ENCODE measurements around the gene BRCA2. TPM values are rescaled to one million over a fixed set of nuclear protein-coding genes. Genes with fewer than 3 reads are reported as not detected.
A peak's percentile ranks its signal among the peaks of the same experiment; 100 is the strongest.

BRCA2 gene
- total RNA-seq, 1 donor from 2014 or later = 3.9 TPM

DNA sequence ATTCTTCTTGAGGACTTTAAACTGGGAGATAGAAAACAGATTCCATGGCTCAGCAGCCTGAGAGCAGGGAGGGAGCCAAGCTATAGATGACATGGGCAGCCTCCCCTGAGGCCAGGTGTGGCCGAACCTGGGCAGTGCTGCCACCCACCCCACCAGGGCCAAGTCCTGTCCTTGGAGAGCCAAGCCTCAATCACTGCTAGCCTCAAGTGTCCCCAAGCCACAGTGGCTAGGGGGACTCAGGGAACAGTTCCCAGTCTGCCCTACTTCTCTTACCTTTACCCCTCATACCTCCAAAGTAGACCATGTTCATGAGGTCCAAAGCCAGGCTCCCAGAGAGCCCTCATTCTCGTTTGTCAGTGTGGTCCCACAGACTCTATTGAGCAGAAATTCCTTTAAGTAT lies 104.6 kb downstream of the BRCA2 start:
- no peak for DNase-seq (ENCODE audit: extremely low spot score in 2 of 2)
- H3K4me3 ChIP-seq = no peak overlapping the region
- no peaks in the 10 kb centered on the region for H3K4me1 ChIP-seq
- TF ChIP-seq POLR2AphosphoS5 (IDR thresholded peaks at IDR 0.05; ENCODE audit: insufficient read depth in 1 of 2, low read depth in 1 of 2) (no peak), POLR2A (IDR thresholded peaks at IDR 0.05) (no peak)
- TF ChIP-seq, protein P1, sequence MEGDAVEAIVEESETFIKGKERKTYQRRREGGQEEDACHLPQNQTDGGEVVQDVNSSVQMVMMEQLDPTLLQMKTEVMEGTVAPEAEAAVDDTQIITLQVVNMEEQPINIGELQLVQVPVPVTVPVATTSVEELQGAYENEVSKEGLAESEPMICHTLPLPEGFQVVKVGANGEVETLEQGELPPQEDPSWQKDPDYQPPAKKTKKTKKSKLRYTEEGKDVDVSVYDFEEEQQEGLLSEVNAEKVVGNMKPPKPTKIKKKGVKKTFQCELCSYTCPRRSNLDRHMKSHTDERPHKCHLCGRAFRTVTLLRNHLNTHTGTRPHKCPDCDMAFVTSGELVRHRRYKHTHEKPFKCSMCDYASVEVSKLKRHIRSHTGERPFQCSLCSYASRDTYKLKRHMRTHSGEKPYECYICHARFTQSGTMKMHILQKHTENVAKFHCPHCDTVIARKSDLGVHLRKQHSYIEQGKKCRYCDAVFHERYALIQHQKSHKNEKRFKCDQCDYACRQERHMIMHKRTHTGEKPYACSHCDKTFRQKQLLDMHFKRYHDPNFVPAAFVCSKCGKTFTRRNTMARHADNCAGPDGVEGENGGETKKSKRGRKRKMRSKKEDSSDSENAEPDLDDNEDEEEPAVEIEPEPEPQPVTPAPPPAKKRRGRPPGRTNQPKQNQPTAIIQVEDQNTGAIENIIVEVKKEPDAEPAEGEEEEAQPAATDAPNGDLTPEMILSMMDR (IDR thresholded peaks at IDR 0.05) = no peak
- no peaks in the 10 kb centered on the region for H3K36me3 ChIP-seq
- no peaks in the 10 kb centered on the region for H3K9me3 ChIP-seq
- intact Hi-C loops (cut with DNase I) = no loop called here
- H3K27ac ChIP-seq = no peak overlapping the region
- no peaks in the 10 kb centered on the region for H3K27me3 ChIP-seq

DNA sequence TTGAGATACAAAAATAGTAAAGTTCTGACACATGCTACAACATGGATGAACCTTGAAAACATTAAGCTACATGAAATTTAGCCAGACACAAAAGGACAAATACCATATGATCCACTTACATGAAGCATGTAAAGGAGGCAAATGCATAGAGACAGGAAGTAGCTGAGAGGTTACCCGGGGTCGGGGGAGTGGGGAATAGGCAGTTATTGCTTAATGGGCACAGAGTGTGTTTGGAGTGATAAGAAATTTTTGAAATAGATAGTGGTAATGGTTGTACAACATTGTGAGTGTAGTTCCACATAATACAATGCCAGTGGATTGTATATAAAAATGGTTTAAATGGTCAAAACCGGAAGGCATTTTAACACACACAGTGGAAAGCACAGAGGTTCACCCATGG lies 108.3 kb downstream of the BRCA2 start:
- Histone ChIP-seq H3K36me3 (no peaks in the 10 kb centered on the region), H3K9me3 (no peaks in the 10 kb centered on the region), H3K4me1 (peaks cover 24% of the 10 kb centered on the region), H3K27ac (no peak overlapping the region), H3K27me3 (no peaks in the 10 kb centered on the region), H3K4me3 (no peak overlapping the region)
- intact Hi-C loops (cut with DNase I) = no loop called here
- TF ChIP-seq POLR2AphosphoS5 (IDR thresholded peaks at IDR 0.05; ENCODE audit: insufficient read depth in 1 of 2, low read depth in 1 of 2) = no peak
- no peak for DNase-seq (ENCODE audit: extremely low spot score in 2 of 2)

DNA sequence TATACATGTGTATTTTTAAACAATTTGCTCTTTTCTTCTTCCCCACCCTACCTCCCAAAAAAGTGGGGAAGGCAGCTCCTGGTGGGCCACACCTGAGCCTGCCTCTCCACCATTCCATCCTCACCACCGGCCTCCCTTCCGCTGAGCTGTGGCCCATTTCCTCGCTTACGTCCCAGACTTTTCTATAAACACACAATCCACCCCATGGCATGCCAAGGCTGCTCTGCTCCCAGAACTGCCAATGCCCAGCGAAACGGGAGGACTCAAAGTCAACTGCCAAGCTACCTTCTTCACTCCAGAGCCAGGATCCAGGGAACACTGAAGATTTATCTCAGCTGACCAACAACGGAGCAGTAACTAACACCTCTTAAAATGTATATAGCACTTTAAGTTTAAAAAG lies 109.8 kb downstream of the BRCA2 start:
- H3K36me3 ChIP-seq = no peaks in the 10 kb centered on the region
- no peak overlapping the region for H3K4me3 ChIP-seq
- no peak overlapping the region for H3K27ac ChIP-seq
- intact Hi-C loops (cut with DNase I) = no loop called here
- H3K4me1 ChIP-seq = peaks cover 31% of the 10 kb centered on the region
- H3K27me3 ChIP-seq = no peaks in the 10 kb centered on the region
- TF ChIP-seq POLR2AphosphoS5 (IDR thresholded peaks at IDR 0.05; ENCODE audit: insufficient read depth in 1 of 2, low read depth in 1 of 2) (no peak), POLR2A (IDR thresholded peaks at IDR 0.05) (no peak)
- TF ChIP-seq, protein P1 (IDR thresholded peaks at IDR 0.05) = no peak
- DNase-seq (ENCODE audit: extremely low spot score in 2 of 2) = no peak
- no peaks in the 10 kb centered on the region for H3K9me3 ChIP-seq

DNA sequence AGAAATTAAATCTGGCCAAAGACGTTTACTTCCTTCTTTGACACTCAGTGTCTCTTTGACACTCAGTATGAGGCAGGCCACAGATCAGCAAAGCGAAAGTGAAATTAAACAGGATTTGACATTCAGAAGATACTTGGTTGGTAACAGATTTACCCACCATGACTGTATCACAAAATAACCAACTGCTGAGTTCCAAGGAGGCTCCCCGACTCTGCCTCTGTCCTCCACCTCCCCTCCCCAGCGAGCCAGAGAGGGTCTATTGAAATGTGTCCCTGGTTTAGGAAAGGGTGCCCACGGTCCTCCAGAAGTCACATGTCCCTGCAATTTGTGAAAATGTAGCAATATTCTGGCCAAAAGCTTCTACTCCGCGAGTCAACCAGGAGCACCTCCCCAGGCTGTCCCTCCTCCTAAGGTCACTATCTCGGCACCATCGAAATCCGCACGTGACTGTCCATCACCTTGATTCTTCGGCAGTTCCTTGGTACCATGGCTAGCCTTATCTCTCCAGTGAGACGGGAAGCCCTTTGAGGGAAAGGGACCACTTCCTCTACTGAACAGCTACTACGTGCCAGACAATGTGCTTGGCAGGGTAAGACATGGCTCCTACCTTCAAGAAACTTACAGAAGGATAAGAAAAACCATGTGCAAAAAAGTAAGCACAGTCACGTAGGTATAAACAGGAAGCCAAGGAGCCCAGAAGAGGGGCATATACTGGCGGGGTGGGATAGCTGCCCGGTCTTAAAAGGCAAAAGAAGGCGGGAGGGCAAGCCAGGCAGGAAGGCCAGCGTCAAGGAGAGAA lies 111.1 kb downstream of the BRCA2 start:
- intact Hi-C loops (cut with DNase I) = no loop called here
- H3K9me3 ChIP-seq = no peaks in the 10 kb centered on the region
- peak overlapping the region; percentile 96 for H3K27ac ChIP-seq

DNA sequence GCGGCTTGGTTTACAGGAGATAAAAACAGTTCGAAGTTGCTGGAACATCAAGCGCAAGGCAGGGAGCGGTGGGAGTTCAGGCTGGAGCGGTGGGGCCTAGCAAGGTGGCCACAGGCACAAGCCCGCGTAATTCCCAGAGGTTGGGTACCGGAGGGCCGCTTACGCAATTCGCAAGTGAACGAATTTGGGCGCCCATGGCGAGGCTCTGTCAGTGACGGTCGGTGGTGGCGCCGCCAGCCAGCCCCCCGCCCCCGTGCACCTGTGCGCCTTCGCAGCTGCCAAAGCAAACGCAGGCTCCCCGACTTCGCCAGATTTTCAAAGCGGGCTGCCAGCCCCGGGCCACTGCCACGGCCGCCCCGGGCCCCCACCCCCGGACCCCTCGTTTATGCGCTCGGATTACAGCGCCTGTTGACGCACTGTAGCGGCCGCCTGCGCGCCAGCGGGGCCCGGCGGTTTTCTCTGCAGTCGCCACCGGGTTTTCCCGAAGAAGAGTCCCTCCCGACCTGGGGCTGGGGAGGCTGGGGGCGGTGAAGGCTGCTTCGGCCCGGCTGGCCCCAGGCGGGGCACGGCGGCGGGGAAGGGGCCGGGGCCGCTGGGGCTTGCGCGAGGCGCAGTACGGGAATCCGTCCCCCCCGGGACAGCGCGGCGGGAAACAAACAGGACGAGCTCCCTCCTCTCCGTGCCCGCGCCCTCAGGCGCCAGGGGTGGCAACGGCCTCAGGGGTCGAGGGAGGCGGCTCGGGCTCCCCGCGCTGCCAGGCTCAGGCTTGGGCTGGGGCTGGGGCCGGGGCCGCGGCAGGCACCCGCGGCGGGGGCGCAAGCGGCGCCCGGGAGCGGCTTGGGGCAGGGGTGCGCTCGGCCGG lies 111.9 kb downstream of the BRCA2 start:
- H3K27ac ChIP-seq = peak overlapping the region; percentile 96
- TF ChIP-seq, protein P1 (IDR thresholded peaks at IDR 0.05) = no peak
- no peak for TF ChIP-seq POLR2A (IDR thresholded peaks at IDR 0.05)
- no peak for TF ChIP-seq POLR2AphosphoS5 (IDR thresholded peaks at IDR 0.05; ENCODE audit: insufficient read depth in 1 of 2, low read depth in 1 of 2)
- peaks cover 31% of the 10 kb centered on the region for H3K4me1 ChIP-seq
- H3K4me3 ChIP-seq = peak overlapping the region; percentile 87 to 93
- H3K27me3 ChIP-seq = no peaks in the 10 kb centered on the region
- no peaks in the 10 kb centered on the region for H3K36me3 ChIP-seq
- intact Hi-C loops (cut with DNase I) = no loop called here
- no peaks in the 10 kb centered on the region for H3K9me3 ChIP-seq
- no peak for DNase-seq (ENCODE audit: extremely low spot score in 2 of 2)

More for the DNA sequence above, 111.1 kb downstream of the BRCA2 start:
- peak overlapping the region; percentile 87 to 93 for H3K4me3 ChIP-seq
- H3K36me3 ChIP-seq = no peaks in the 10 kb centered on the region
- peaks cover 31% of the 10 kb centered on the region for H3K4me1 ChIP-seq
- no peak for DNase-seq (ENCODE audit: extremely low spot score in 2 of 2)
- no peaks in the 10 kb centered on the region for H3K27me3 ChIP-seq
- TF ChIP-seq, protein P1 (IDR thresholded peaks at IDR 0.05) = no peak
- no peak for TF ChIP-seq POLR2A (IDR thresholded peaks at IDR 0.05)
- no peak for TF ChIP-seq POLR2AphosphoS5 (IDR thresholded peaks at IDR 0.05; ENCODE audit: insufficient read depth in 1 of 2, low read depth in 1 of 2)

Data from vagina (tissue), 2 donors.